Tibial nerve (tissue), 4 donors: Measurements from ENCODE around the gene APPL1. TPM values are rescaled to one million over a fixed set of nuclear protein-coding genes. Genes with fewer than 3 reads are reported as not detected.
"Not testable (repeated sequence)": the region's sequence is repeated elsewhere in the genome, so short reads cannot be mapped to it uniquely, and the experiment has no call there.

Experiments
- DNase-seq, 2 donors: peaks; one replicate each; pipeline ENCODE4 v3.0.0-alpha.2; 2019; ENCODE audit warnings: low spot score in 2 of 2
- H3K27ac ChIP-seq, 4 donors: fragments of 200-600 bp; sonication (generic) in 3 of 4; one replicate each; pipeline ENCODE4 v1.5.1; 2017 to 2019; ENCODE audit warnings: mild to moderate bottlenecking in 1 of 4
- H3K27me3 ChIP-seq, 2 donors: fragments of 200-600 bp; sonication (generic) in 1 of 2; one replicate each; pipeline versions ENCODE4 v1.5.1 to v1.6.0; 2017 to 2019
- H3K36me3 ChIP-seq, 3 donors: fragments of 200-600 bp; sonication (generic); one replicate each; pipeline ENCODE4 v1.5.1; 2018 to 2019
- H3K4me1 ChIP-seq, 4 donors: fragments of 200-600 bp; sonication (generic) in 3 of 4; one replicate each; pipeline ENCODE4 v1.5.1; 2017 to 2019
- H3K4me3 ChIP-seq, 4 donors: fragments of 200-600 bp; sonication (generic) in 3 of 4; one replicate each; pipeline ENCODE4 v1.5.1; 2017 to 2019; ENCODE audit warnings: mild to moderate bottlenecking in 1 of 4, moderate library complexity in 1 of 4
- H3K9me3 ChIP-seq, 4 donors: fragments of 200-600 bp; sonication (generic) in 3 of 4; one replicate each; pipeline ENCODE4 v1.5.1; 2017 to 2019
- EP300 ChIP-seq, 2 donors: sonication (generic); formaldehyde crosslinking; IDR thresholded peaks; one replicate each; pipeline ENCODE4 v1.6.1; 2017; ENCODE audit warnings: antibody characterized with exemption in 2 of 2, mild to moderate bottlenecking in 1 of 2
- POLR2A ChIP-seq, 2 donors: fragments of 450-650 bp; IDR thresholded peaks; one replicate each; pipeline ENCODE4 v1.6.1; 2017; ENCODE audit warnings: antibody characterized with exemption in 2 of 2, mild to moderate bottlenecking in 2 of 2, moderate library complexity in 2 of 2
- WGBS, 2 donors: methylation state at CpG; one replicate each; pipeline ENCODE4 v1.1.5; 2018; 5-methylcytosine and 5-hydroxymethylcytosine counted together
- total RNA-seq, 4 donors: library from RNA; depleted of rRNA; stranded (reverse); fragments of >200 nt; gene quantifications; one replicate each; pipeline ENCODE4 v1.1.0, GENCODE V29; 2016
- TF ChIP-seq, protein P1 (sequence below), 5 experiments: fragments of 200-600 bp in 3 of 5; fragments of 450-650 bp in 2 of 5; sonication (generic) in 3 of 5; IDR thresholded peaks; one replicate each; pipeline ENCODE4 v1.5.1; 2016 to 2019; ENCODE audit warnings: antibody characterized with exemption in 5 of 5, mild to moderate bottlenecking in 3 of 5, moderate library complexity in 2 of 5

The APPL1 gene
- total RNA-seq, 4 donors from 2014 or later, result 32.8 to 37.2 (median 33.0) TPM

DNA sequence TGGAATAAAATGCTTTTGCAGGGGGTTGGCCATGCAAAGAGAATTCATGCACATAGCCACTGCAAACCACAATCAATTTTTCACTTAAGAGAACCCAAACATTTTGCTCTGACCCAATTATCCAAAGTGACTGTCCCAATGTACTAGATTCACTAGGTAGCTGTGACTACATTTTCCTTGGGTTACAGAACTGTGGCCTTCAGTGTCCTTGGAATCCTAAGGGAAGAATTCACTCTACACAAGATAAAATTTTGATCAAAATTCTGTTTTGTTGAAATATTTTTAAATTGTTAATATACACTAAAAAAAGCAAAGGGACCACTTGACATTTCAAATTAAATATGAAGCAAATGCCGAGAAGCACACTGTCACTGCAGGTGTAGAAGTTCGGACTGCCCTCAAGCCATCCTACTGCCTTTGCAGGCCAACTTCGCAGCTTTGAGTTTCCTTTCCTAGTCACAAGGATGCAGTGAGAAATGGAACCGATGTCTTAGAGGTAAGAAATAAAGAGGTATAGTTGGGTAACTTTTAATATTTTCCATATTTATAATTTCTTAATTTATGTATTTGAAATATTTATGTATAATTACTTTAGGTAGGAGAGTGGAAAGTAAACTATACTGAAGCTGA lies 65.5 kb downstream of the APPL1 start:
- TF ChIP-seq, protein P1, sequence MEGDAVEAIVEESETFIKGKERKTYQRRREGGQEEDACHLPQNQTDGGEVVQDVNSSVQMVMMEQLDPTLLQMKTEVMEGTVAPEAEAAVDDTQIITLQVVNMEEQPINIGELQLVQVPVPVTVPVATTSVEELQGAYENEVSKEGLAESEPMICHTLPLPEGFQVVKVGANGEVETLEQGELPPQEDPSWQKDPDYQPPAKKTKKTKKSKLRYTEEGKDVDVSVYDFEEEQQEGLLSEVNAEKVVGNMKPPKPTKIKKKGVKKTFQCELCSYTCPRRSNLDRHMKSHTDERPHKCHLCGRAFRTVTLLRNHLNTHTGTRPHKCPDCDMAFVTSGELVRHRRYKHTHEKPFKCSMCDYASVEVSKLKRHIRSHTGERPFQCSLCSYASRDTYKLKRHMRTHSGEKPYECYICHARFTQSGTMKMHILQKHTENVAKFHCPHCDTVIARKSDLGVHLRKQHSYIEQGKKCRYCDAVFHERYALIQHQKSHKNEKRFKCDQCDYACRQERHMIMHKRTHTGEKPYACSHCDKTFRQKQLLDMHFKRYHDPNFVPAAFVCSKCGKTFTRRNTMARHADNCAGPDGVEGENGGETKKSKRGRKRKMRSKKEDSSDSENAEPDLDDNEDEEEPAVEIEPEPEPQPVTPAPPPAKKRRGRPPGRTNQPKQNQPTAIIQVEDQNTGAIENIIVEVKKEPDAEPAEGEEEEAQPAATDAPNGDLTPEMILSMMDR (IDR thresholded peaks at IDR 0.05), result no peak
- TF ChIP-seq EP300 (IDR thresholded peaks at IDR 0.05), result no peak
- TF ChIP-seq POLR2A (IDR thresholded peaks at IDR 0.05), result no peak
- H3K4me1 ChIP-seq, result no peaks in the 10 kb centered on the region
- H3K4me3 ChIP-seq, result no peak overlapping the region
- WGBS, 2 donors, result 93 to 94% methylated on average over 4 of the region's 4 CpGs
- no peaks in the 10 kb centered on the region for H3K9me3 ChIP-seq
- no peaks in the 10 kb centered on the region for H3K27me3 ChIP-seq
- no peaks in the 10 kb centered on the region for H3K36me3 ChIP-seq
- no peak overlapping the region for H3K27ac ChIP-seq
- no peak for DNase-seq

DNA sequence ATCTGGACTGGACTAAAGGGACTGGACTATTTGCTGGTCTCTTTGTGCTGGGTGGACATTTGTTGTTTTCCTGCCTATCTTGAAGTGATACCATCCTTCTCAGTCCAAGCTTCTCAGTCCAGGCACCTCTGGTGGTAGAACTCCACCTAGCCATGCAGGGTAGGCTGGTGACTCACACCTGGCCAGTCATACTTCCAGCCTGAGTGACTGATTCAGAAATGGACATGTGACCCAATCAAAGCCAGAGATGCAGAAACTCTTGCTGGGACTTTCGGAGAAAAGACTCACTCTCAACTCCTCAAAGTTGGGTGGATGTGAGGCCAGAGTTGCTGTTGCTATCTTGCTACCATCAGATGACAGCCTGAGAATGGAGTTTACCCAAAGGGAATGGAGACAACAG lies 70.5 kb downstream of the APPL1 start:
- Histone ChIP-seq H3K27me3 (no peaks in the 10 kb centered on the region), H3K4me1 (no peaks in the 10 kb centered on the region), H3K4me3 (no peak overlapping the region), H3K9me3 (no peaks in the 10 kb centered on the region), H3K27ac (no peak overlapping the region), H3K36me3 (no peaks in the 10 kb centered on the region)
- no peak for DNase-seq
- no peak for TF ChIP-seq POLR2A (IDR thresholded peaks at IDR 0.05)
- WGBS, 2 donors, result 88 to 100% methylated on average over 1 of the region's 1 CpG

GRCh38 chr3:57303520-57303919 lies 76.0 kb downstream of the APPL1 start:
- DNase-seq, H3K27ac ChIP-seq, H3K4me3 ChIP-seq, H3K4me1 ChIP-seq, H3K9me3 ChIP-seq, H3K27me3 ChIP-seq, H3K36me3 ChIP-seq: not testable (repeated sequence)
- 71 to 85% methylated on average over 7 of the region's 7 CpGs for WGBS, 2 donors

GRCh38 chr3:57309769-57310360 lies 82.3 kb downstream of the APPL1 start:
- Histone ChIP-seq H3K4me3 (no peak overlapping the region), H3K27me3 (no peaks in the 10 kb centered on the region), H3K36me3 (no peaks in the 10 kb centered on the region), H3K9me3 (no peaks in the 10 kb centered on the region), H3K4me1 (no peaks in the 10 kb centered on the region), H3K27ac (no peak overlapping the region)
- TF ChIP-seq POLR2A (IDR thresholded peaks at IDR 0.05) (no peak), EP300 (IDR thresholded peaks at IDR 0.05) (no peak)
- TF ChIP-seq, protein P1 (IDR thresholded peaks at IDR 0.05), result no peak
- WGBS, 2 donors, result 58 to 61% methylated on average over 3 of the region's 3 CpGs
- no peak for DNase-seq

- no peaks in the 10 kb centered on the region for H3K4me1 ChIP-seq
- H3K27ac ChIP-seq, result no peak overlapping the region
- H3K36me3 ChIP-seq, result no peaks in the 10 kb centered on the region
- H3K4me3 ChIP-seq, result no peak overlapping the region
- TF ChIP-seq, protein P1 (IDR thresholded peaks at IDR 0.05), result no peak
- TF ChIP-seq POLR2A (IDR thresholded peaks at IDR 0.05) (no peak), EP300 (IDR thresholded peaks at IDR 0.05) (no peak)
- no peak for DNase-seq
- 95 to 96% methylated on average over 3 of the region's 3 CpGs for WGBS, 2 donors
- no peaks in the 10 kb centered on the region for H3K27me3 ChIP-seq
- peaks cover 0 to 14% (median 0%) of the 10 kb centered on the region in 4 donors for H3K9me3 ChIP-seq
Measured at GRCh38 chr3:57314204-57314603, 86.7 kb downstream of the APPL1 start.

Other genes with a start within 250 kb of the APPL1 start
- gene SPATA12, start 167.1 kb upstream of the APPL1 start, total RNA-seq, result not detected
- gene IL17RD, start 62.4 kb upstream of the APPL1 start, total RNA-seq, result 10 to 100 TPM in 3 of 4 donors, 1 to 10 TPM in 1; 9.8 to 13.8 (median 10.1) TPM
- 1 to 10 TPM in 2 of 4 donors, not detected in 2; 1.1 to 3.6 TPM for gene HESX1, start 27.8 kb upstream of the APPL1 start, total RNA-seq
- not detected for gene ASB14, start 65.0 kb downstream of the APPL1 start, total RNA-seq